LNCAP (cell line): Measurements from ENCODE around the gene SOS1.

Source experiments
- CTCF ChIP-seq: fragments of 450-650 bp; IDR thresholded peaks from 2 replicates; pipeline ENCODE4 v1.5.1; 2017; ENCODE audit warnings: mild to moderate bottlenecking

SOS1 gene

GRCh38 chr2:39091543-39091942 lies 29.3 kb downstream of the SOS1 start:
- TF ChIP-seq CTCF = no peak

GRCh38 chr2:39091063-39091462 lies 29.8 kb downstream of the SOS1 start:
- TF ChIP-seq CTCF = no peak

GRCh38 chr2:39080152-39080551 lies 40.7 kb downstream of the SOS1 start:
- TF ChIP-seq CTCF = no peak

- TF ChIP-seq CTCF = no peak
These were observed 50.9 kb downstream of the SOS1 start for GRCh38 chr2:39069890-39070465.

- no peak for TF ChIP-seq CTCF
These were observed 51.7 kb downstream of the SOS1 start for GRCh38 chr2:39069136-39069515.

GRCh38 chr2:39068299-39069135 lies 52.3 kb downstream of the SOS1 start:
- TF ChIP-seq CTCF = no peak

- no peak for TF ChIP-seq CTCF
These were observed 55.2 kb downstream of the SOS1 start for GRCh38 chr2:39065616-39066015.
